Measurements from ENCODE around the gene LITAFD. TPM values are rescaled to one million over a fixed set of nuclear protein-coding genes. Genes with fewer than 3 reads are reported as not detected.

Gene LITAFD
- total and polyA plus RNA-seq, 2 of the 4 experiments (the other 2 are of a cell fraction) = not detected

DNA sequence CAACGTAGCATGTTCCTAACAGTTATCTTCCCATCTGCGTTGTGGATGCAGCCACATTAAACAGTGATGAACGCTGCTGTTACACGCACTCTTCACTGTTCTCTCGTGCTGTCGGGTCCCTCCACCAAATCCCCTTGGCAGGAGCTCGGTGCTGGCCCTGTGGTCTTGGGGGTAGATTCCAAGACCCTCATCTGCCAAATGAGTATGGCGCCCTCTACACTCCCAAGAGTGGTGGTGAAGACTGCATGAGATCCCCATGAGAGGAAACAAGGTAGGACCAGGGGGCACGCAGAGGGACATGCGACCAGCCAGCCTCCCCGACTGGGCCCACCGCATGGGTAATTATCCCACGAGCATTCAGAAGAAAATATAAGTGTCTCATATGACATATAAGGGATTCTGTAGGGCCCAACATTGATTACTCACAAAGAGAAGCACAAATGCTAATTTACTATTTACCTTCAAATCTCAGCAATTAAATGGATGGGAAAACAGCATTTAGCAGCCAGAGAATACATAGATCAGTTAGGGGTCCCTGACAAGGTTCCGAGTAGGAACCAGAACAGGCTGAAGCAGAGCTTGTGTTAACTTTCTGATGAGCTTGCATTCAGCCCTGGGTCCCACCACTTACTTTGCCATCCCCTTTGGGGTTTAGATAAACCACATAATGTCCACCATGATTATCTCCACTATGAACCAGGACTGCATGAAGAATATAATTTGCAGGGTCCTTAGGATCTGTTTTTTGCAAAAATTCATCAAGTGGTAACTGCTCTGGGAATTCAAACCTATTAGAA lies 23.8 kb downstream of the LITAFD start:
- Histone ChIP-seq H2AFZ (replicated peaks; ENCODE audit: low read length, poor library complexity) (no peak overlapping the region), H4K8ac (ENCODE audit: low read depth in 2 of 2, low read length in 2 of 2) (no peak overlapping the region), H2BK120ac (ENCODE audit: low read depth, low read length) (no peak overlapping the region), H3K9ac (ENCODE audit: low read depth, low read length) (no peak overlapping the region), H3K4me3 (ENCODE audit: insufficient read depth, low read depth, low read length) (no peak overlapping the region), H4K5ac (ENCODE audit: low read depth, low read length) (no peak overlapping the region), H3K27me3 (ENCODE audit: control insufficient read depth, insufficient read depth, low read length) (no peaks in the 10 kb centered on the region), H4K20me1 (ENCODE audit: insufficient read depth, low read length) (peaks cover 9% of the 10 kb centered on the region; the same call in 1 of the 2 replicates), H3K9me3 (ENCODE audit: control insufficient read depth, insufficient read depth, low read length) (no peaks in the 10 kb centered on the region), H3K79me1 (ENCODE audit: low read depth in 1 of 2, low read length in 2 of 2) (peaks cover 31 to 39% of the 10 kb centered on the region in 2 experiments), H3K36me3 (ENCODE audit: control insufficient read depth, insufficient read depth, low read length) (peaks cover 62% of the 10 kb centered on the region), H2AK5ac (ENCODE audit: low read depth, low read length) (no peak overlapping the region), H3K27ac (ENCODE audit: insufficient read depth, low read length) (no peak overlapping the region), H3K4me1 (ENCODE audit: control insufficient read depth, insufficient read depth, low read length) (no peaks in the 10 kb centered on the region), H3K4me2 (ENCODE audit: low read depth, low read length) (no peak overlapping the region), H3K18ac (ENCODE audit: low read depth, low read length) (no peak overlapping the region), H4K91ac (ENCODE audit: insufficient read depth, low read depth, low read length) (no peak overlapping the region), H3K56ac (ENCODE audit: extremely low read depth, insufficient read depth, low read length) (no peak overlapping the region), H2BK5ac (ENCODE audit: low read depth, low read length, poor library complexity, severe bottlenecking) (no peak overlapping the region), H3K23ac (ENCODE audit: low read depth, low read length) (no peak overlapping the region), H3K14ac (replicated peaks; ENCODE audit: low read depth, low read length) (no peak overlapping the region), H2BK20ac (ENCODE audit: low read depth, low read length) (no peak overlapping the region), H3K9me1 (ENCODE audit: insufficient read depth, low read length) (peaks cover 1% of the 10 kb centered on the region; the same call in 1 of the 2 replicates), H3K4ac (ENCODE audit: low read depth, low read length) (no peak overlapping the region), H2BK15ac (ENCODE audit: low read depth, low read length) (no peak overlapping the region), H2AK9ac (replicated peaks; ENCODE audit: low read depth, low read length, poor library complexity) (no peak overlapping the region)
- dilution Hi-C loops (cut with HindIII; ENCODE audit: low sequenced_read_pairs, unreplicated experiment) (no loop called here), intact Hi-C loops (cut with micrococcal nuclease) (loop anchor here (1.0 to 10.0 kb wide), 3 partner anchors 102 to 229 kb away; partner anchors contain the start of gene HAPSTR1), in situ Hi-C loops (cut with MboI; ENCODE audit: low sequenced_read_pairs) (loop anchor here (5.0 kb wide), 1 partner anchor 101 kb away; no protein-coding TSS in a partner anchor)
- BruUV-seq (replicated peaks) = no TSS peak
- POLR2A ChIA-PET (ENCODE audit: unreplicated experiment) = no interaction called here
- no peak for DNase-seq
- WGBS, 2 experiments (ENCODE audit: extremely low coverage in 2 of 2, insufficient read length in 1 of 2) = 100% methylated on average over 1 of the region's 14 CpGs; no CpG with 5 or more reads in 1 of the 2 experiments
- TF ChIP-seq MXI1 (IDR thresholded peaks at IDR 0.05; ENCODE audit: borderline replicate concordance, low read depth, low read length) (no peak), CEBPB (IDR thresholded peaks at IDR 0.05; ENCODE audit: low read depth, low read length) (no peak), CHD1 (IDR thresholded peaks at IDR 0.05; ENCODE audit: low read depth, low read length) (no peak), NFE2L2 (IDR thresholded peaks at IDR 0.05; ENCODE audit: low read depth, low read length) (no peak), RFX5 (IDR thresholded peaks at IDR 0.05; ENCODE audit: low read depth, low read length) (no peak), CTCF (conservative IDR thresholded peaks at IDR 0.05; ENCODE audit: low read depth, low read length) (no peak), MAFK (IDR thresholded peaks at IDR 0.05; ENCODE audit: low read depth, low read length) (no peak), RCOR1 (IDR thresholded peaks at IDR 0.05; ENCODE audit: insufficient replicate concordance, low read length) (no peak), POLR2A (IDR thresholded peaks at IDR 0.05; ENCODE audit: low read depth, low read length) (no peak), RAD21 (IDR thresholded peaks at IDR 0.05; ENCODE audit: low read length) (no peak), FOS (IDR thresholded peaks at IDR 0.05; ENCODE audit: low read depth, low read length) (no peak), SMC3 (IDR thresholded peaks at IDR 0.05; ENCODE audit: low read depth, low read length) (no peak), BHLHE40 (IDR thresholded peaks at IDR 0.05; ENCODE audit: low read depth, low read length) (no peak)
- TF ChIP-seq, protein P1, sequence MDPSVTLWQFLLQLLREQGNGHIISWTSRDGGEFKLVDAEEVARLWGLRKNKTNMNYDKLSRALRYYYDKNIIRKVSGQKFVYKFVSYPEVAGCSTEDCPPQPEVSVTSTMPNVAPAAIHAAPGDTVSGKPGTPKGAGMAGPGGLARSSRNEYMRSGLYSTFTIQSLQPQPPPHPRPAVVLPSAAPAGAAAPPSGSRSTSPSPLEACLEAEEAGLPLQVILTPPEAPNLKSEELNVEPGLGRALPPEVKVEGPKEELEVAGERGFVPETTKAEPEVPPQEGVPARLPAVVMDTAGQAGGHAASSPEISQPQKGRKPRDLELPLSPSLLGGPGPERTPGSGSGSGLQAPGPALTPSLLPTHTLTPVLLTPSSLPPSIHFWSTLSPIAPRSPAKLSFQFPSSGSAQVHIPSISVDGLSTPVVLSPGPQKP (IDR thresholded peaks at IDR 0.05; ENCODE audit: borderline replicate concordance, low read depth, low read length) = no peak
- TF ChIP-seq, protein P2, sequence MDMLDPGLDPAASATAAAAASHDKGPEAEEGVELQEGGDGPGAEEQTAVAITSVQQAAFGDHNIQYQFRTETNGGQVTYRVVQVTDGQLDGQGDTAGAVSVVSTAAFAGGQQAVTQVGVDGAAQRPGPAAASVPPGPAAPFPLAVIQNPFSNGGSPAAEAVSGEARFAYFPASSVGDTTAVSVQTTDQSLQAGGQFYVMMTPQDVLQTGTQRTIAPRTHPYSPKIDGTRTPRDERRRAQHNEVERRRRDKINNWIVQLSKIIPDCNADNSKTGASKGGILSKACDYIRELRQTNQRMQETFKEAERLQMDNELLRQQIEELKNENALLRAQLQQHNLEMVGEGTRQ (IDR thresholded peaks at IDR 0.05; ENCODE audit: low read depth, low read length) = no peak
- no peak for ATAC-seq (ENCODE audit: low read depth)
- CTCF ChIA-PET = interaction anchor here (0.8 to 2.3 kb wide), 3 partner anchors 54 to 161 kb away, joined by 3 to 7 read pairs (median 3); no protein-coding TSS in a partner anchor
